Stimulated activated CD8-positive, alpha-beta memory T cell treated with anti-CD3 and anti-CD28 coated beads, Interleukin-4, amount 100 ng/mL, for 24 hours (primary cell): ENCODE results near the gene CCSER1.

Experiments used
- DNase-seq: peaks from one replicate; pipeline ENCODE4 v3.0.0-alpha.2; 2020; ENCODE audit warnings: low read depth

Gene CCSER1

DNA sequence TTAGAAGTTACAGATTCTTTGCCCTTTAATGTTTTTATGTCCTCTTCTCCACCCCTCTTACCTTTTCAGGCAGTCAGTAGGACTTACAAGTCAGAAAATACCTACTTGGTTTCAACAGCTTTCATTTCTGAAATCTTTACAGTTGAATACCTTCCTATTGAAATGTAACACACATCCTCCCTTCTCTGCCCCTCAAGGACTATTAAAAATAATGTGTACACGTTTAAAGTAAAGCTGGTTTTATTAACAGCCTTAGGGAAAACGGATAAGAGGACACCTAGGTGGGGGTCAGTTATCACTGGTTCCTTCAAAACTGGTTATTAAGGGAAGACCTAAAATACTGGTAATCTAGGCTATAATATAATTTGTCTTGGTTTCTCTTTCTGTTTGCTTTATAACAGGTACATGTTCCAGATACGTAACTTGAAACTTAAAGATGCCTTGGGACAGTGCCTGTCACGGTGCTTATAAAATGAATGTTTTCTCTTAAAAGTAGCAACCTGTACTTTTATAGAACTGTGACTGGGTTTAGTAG, 1.8 kb downstream of the CCSER1 start:
- no peak for DNase-seq

GRCh38 chr4:90130076-90130475, 2.9 kb downstream of the CCSER1 start:
- no peak for DNase-seq

GRCh38 chr4:90137555-90137954, 10.4 kb downstream of the CCSER1 start:
- DNase-seq: no peak

- DNase-seq: no peak
These were observed 14.9 kb downstream of the CCSER1 start for GRCh38 chr4:90142081-90142480.

DNA sequence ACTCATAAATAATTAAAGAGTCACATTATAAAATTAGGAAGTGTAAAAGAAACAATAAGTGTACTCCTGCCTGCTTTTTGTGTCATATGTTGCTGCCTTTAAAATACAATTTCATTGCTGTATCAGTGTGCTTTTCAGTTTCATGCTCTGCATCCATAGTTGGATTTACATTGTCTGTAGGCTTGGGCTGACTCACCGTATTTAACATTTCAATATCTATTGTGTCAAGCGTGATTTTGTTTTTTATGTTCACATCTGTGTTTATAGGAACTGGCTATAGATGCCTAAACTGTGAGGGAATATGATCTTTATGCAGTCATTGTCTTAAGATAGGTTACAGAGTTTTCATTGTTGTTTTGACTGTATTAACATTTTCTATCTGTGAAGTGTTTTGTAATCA, 18.1 kb downstream of the CCSER1 start:
- no peak for DNase-seq

GRCh38 chr4:90146306-90146705, 19.1 kb downstream of the CCSER1 start:
- no peak for DNase-seq

DNA sequence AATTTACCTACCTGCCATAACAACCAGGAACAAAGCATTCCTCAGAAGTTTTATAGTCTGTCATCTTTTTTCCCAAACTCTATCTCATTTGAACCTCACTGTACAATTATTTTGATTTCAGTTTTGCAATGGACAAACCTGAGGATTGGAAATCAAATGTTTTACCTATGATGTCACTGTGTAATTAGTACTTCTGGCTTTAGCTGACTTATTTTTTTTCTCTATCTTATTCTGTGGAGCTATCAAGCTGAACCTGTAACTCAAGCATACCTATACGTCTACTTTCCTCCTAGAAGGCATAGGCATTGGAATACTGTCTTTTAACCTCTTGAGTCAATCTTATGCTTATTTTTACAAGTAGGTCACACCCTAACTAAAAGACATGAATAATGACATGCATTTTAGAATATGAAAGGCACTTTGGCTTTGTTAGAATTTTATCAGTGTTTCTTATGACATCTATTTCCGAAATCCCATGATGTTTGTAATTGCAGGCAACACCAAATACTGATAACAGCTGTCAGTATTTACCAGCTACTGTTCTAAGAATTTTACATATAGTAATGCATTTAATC, 21.5 kb downstream of the CCSER1 start:
- no peak for DNase-seq

- DNase-seq: no peak
These were observed 24.8 kb downstream of the CCSER1 start for GRCh38 chr4:90152024-90152423.

- no peak for DNase-seq
These were observed 32.0 kb downstream of the CCSER1 start for GRCh38 chr4:90159193-90159592.

GRCh38 chr4:90160044-90160443, 32.9 kb downstream of the CCSER1 start:
- DNase-seq: no peak

DNA sequence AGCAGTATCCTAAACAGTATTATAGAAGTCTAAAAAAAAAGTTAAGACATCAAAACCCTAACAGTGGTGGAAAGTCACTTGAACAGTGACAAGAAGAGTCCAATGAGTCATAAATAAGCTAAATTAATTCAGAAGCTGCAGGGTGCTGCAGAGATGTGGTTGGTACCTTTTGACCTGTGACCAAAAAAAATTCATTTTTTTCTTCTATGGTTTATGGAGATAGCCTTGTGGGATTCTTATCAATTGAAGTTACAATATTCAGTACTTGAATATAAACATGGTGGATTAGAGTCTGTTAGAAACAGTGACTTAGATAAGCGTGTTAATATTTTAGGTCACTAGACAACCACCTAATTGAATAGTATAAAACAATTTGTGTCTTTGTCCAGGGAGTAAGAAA, 35.4 kb downstream of the CCSER1 start:
- DNase-seq: no peak

DNA sequence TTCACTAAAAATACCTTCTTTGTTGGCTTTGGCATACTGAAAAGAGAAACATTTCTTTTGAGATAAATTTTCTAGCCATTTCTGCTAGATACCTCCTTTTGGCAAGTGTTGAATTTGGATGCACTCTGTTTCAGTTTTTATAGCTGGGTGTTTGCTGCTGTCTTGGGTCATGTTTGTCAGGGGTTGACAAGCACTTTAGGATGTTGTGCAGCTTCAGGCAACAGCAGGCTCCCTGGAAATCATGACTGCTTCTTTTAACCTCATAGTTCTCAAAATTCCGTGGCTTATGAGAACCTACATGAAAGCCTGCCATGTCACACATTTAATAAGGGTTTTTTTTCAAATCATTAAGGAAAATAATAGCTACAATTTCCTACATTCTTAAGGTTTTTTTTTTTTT, 36.7 kb downstream of the CCSER1 start:
- no peak for DNase-seq

DNA sequence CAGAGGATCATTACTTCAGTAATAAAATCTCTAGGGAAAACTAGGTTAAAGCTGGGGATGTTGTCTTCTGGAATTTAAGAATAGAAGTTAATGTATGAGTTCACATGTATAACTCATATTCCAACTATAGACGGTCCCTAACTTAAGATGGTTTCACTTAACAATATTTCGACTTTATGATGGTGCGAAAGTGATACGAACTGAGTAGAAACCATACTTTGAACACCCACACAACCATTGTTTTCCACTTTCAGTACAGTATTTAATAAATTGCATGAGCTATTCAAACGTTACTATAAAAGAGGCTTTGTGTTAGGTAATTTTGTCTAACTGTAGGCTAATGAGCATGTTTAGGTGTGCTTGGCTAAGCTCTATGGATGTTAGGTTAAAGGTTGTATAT, 38.7 kb downstream of the CCSER1 start:
- no peak for DNase-seq

- no peak for DNase-seq
These were observed 44.3 kb downstream of the CCSER1 start for GRCh38 chr4:90171491-90171890.

GRCh38 chr4:90174621-90175023, 47.4 kb downstream of the CCSER1 start:
- DNase-seq: no peak

GRCh38 chr4:90181644-90182043, 54.5 kb downstream of the CCSER1 start:
- DNase-seq: no peak

DNA sequence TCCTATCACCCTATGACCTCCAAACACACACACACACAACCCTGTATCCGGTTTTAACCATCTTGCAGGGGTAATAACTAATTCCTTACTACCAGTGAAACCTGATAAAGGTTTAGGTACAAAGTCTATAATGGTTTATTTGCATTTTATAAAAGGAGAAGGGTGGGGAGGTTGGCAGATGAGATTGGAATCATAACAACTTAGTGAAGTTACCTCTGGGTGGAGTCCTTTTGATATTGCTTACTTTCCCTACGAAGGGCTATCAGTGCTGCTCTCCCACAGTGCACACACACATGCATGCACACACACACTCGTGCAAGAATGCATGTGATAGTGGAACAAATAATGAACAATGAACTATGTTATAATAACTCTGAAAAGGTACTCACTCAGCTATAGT, 56.1 kb downstream of the CCSER1 start:
- no peak for DNase-seq

DNA sequence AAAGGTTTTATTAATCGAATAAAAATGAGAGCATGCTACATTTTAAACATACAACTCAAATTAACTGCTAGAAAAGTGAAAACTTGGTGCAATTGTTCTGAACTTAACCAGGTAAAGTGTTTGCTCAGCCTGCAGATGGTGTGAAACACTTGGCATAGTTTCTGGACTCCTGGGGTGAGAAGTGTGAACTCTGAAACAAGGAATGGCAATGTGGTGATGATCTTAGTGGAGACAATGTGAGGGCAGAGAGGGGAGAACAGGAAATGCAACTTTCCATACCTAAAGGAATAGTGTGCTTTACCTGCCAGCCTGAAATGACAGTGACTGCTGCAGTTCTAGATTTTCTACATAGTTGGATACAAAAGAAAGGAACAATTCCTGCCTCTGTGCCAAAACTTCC, 57.4 kb downstream of the CCSER1 start:
- no peak for DNase-seq

DNA sequence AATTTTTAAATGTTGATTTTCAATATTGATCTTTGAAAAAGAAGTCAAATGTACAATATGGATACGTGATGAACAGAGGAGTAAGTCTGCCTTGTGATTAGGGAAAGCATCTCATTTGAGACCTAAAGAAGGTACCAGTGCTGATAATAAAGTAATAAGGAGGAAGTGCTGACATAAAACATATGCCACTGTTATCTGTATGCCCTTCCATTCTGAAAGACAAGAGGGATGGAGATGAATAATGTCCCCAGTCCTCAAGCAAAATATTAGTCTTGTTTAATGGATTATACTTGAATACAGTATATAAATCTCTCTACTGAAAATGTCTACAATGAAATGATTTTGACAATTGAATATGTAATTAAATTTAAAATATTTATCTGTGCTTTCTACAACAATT, 58.2 kb downstream of the CCSER1 start:
- DNase-seq: no peak

- no peak for DNase-seq
These were observed 59.0 kb downstream of the CCSER1 start for GRCh38 chr4:90186229-90186628.

- DNase-seq: no peak
These were observed 60.1 kb downstream of the CCSER1 start for GRCh38 chr4:90187148-90187884.

DNA sequence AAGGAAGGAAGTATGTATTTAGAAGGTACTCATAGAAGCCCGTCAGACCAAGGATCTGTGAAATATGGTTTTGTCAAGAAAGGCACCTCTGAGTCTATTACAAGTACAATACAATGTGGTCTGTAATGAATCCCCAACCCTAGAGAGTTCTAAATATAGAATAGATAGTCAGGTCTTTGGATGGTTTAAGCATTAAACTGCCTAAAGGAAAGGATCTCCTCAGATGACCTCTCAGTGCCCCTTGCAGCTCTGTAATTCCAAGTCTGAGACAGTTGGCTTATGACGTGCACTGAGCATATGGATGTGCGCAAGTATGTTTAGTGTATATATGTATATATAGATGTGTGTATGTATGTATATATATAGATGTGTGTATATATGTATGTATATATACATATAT, 62.0 kb downstream of the CCSER1 start:
- no peak for DNase-seq

GRCh38 chr4:90189946-90190345, 62.8 kb downstream of the CCSER1 start:
- no peak for DNase-seq

DNA sequence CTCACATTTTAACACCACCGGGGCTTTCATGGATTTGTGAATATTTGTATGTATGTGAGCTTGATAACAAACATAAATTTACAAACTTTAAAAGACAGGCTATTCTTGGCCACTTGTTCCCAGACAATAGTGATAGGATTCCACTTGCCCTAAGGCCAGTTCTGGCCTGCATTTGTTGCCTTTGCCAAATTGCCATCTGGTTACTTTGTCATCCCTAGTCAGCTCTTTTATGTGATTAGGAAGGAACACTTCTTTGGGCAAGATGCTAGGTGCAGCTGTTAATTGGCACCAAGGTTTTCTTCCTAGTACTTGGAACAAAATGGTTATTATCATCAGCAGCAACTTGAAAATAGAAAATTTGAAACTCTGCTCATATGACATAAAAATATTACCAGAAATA, 63.3 kb downstream of the CCSER1 start:
- no peak for DNase-seq
